ENCODE data around the gene SPSB2. TPM values are rescaled to one million over a fixed set of nuclear protein-coding genes. Genes with fewer than 3 reads are reported as not detected.

The SPSB2 gene
- polyA plus RNA-seq, 6 donors from 2014 or later: 7.9 to 15.5 (median 8.9) TPM

DNA sequence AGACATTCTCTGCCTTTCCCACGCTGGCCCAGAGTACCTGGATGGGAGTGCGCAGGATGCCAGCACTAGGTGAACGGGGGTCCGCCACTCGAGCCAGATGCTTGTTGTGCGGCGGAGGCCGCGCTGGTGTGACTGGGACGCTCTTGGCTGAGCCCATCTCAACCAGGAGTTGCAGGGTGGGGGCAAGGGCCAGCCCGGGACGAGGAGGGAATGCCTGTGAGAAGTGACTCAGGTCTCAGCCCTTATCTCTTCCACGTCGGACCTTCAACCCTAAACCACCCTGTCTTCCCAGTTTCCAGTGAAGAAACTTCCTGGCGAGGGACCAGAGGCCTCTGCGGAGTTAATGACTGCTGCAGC lies 22.3 kb downstream of the SPSB2 start:
- DNase-seq (no peak), ATAC-seq (ENCODE audit: low read depth in 2 of 2) (no peak)
- no peaks in the 10 kb centered on the region for H3K9me3 Mint-ChIP-seq
- no peaks in the 10 kb centered on the region for H3K27me3 Mint-ChIP-seq
- peaks cover 2 to 3% of the 10 kb centered on the region in 2 donors for H3K36me3 Mint-ChIP-seq
- H3K4me1 Mint-ChIP-seq: peaks cover 22 to 33% (median 30%) of the 10 kb centered on the region in 3 donors
- H3K27ac Mint-ChIP-seq: peak overlapping the region in 3 of 6 donors; percentile 81 to 100 (median 98)
- peak overlapping the region in 4 of 8 donors; percentile 76 to 99 (median 86) for H3K4me3 Mint-ChIP-seq

DNA sequence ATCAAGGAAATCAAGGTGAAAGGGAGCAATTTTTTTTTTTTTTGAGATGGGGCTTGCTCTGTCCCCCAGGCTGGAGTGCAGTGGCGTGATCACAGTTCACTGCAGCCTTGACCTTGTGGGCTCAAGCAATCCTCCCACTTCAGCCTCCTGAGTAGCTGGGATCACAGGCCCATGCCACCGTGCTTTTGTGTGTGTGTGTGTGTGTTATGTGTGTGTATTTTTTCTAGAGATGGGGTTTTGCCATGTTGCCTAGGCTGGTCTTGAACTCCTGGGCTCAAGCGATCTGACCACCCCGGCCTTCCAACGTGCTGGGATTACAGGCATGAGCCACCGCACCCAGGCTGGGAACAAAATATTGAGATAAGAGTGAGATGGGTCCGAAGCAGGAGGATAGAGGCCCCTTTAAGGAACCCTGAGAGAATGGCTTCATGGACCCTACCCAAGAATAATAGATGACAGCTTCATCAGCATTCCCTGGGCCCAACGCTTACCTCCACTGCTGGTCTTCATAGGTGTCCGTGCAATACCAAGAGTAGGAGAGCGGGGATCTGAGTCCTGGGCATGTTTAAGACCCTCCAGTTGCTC lies 23.0 kb downstream of the SPSB2 start:
- no peak for ATAC-seq (ENCODE audit: low read depth in 2 of 2)
- DNase-seq: no peak
- Mint-ChIP-seq H3K27ac (peak overlapping the region in 4 of 6 donors; percentile 34 to 78 (median 63)), H3K36me3 (no peaks in the 10 kb centered on the region), H3K27me3 (no peaks in the 10 kb centered on the region), H3K4me1 (peaks cover 22 to 33% (median 29%) of the 10 kb centered on the region in 3 donors), H3K9me3 (no peaks in the 10 kb centered on the region), H3K4me3 (peak overlapping the region in 6 of 8 donors; percentile 9 to 74 (median 45))

DNA sequence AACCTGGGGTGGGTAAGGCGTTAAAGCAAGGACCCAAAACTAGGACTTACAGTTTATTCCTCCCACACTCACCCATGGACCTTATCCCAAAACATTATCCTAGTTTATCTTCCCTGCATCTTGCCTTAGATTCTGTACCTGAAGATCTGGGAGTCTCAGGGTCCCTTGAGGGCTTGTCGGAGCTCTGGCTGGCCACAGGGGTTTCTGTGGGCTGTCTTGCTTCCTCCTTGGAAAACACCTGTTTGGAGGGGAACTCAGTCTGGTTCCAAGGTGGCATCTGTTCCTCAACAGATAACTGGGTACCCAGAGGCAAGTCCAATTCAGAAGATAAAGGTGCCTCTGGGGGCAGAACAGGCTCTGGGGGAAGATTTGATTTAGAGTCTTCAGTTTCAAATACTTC lies 23.7 kb downstream of the SPSB2 start:
- peak overlapping the region in 2 of 8 donors; percentile 25 to 52 for H3K4me3 Mint-ChIP-seq
- no peaks in the 10 kb centered on the region for H3K9me3 Mint-ChIP-seq
- no peaks in the 10 kb centered on the region for H3K36me3 Mint-ChIP-seq
- DNase-seq (no peak), ATAC-seq (ENCODE audit: low read depth in 2 of 2) (no peak)
- H3K27me3 Mint-ChIP-seq: no peaks in the 10 kb centered on the region
- H3K27ac Mint-ChIP-seq: peak overlapping the region in 1 of 6 donors; percentile 34
- peaks cover 22 to 33% (median 29%) of the 10 kb centered on the region in 3 donors for H3K4me1 Mint-ChIP-seq

DNA sequence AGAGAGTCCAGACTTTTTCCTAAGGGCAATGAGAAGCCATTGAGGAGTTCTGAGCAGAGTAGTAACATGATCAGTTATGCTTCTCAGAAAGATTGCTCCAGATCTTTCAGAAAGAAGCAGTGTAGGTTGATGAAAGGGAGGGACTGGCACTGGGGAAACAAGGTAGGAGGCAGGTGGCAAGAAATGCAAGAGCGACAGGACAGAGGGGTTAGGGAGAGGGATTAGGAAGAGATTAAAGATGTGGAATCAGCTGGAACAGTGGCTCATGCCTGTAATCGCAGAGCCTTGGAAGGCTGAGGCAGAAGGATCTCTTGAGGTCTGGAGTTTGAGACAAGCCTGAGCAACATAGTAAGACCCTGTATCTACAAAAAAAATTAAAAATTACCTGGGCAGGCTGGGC lies 25.4 kb downstream of the SPSB2 start:
- H3K27ac Mint-ChIP-seq: peak overlapping the region in 3 of 6 donors; percentile 18 to 58 (median 39)
- no peaks in the 10 kb centered on the region for H3K9me3 Mint-ChIP-seq
- H3K4me3 Mint-ChIP-seq: peak overlapping the region in 1 of 8 donors; percentile 4
- DNase-seq (no peak), ATAC-seq (ENCODE audit: low read depth in 2 of 2) (no peak)
- H3K27me3 Mint-ChIP-seq: peaks cover 0 to 5% (median 0%) of the 10 kb centered on the region in 3 donors
- H3K36me3 Mint-ChIP-seq: no peaks in the 10 kb centered on the region
- peaks cover 9 to 18% (median 17%) of the 10 kb centered on the region in 3 donors for H3K4me1 Mint-ChIP-seq

DNA sequence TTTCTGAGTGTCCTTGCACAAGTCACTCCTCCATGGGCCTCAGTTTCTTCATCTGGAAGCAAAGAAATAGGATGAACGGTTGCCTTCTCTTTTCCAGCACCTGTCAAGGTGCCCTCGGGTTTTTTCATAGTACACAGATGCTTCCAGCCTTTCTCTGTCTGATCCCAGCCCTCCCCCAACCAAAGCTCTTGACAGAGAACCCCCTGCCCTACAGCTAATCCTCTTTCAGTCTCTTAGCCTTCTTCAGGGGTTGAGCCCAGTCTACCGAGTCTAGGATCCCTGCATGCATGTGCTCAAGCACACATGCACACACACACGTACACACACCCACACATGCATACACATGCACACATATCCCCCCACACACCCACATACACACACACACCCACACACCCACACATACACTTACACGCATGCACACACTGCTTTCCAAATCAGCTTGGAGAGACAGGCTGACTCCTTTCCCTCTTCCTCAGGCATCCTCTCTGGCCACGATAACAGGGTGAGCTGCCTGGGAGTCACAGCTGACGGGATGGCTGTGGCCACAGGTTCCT lies 26.7 kb downstream of the SPSB2 start:
- ATAC-seq (ENCODE audit: low read depth in 2 of 2) (no peak), DNase-seq (no peak)
- Mint-ChIP-seq H3K9me3 (no peaks in the 10 kb centered on the region), H3K36me3 (no peaks in the 10 kb centered on the region), H3K4me1 (peaks cover 6 to 15% (median 14%) of the 10 kb centered on the region in 3 donors), H3K27ac (peak overlapping the region in 1 of 6 donors; percentile 1), H3K27me3 (peaks cover 0 to 5% (median 0%) of the 10 kb centered on the region in 3 donors), H3K4me3 (no peak overlapping the region)

DNA sequence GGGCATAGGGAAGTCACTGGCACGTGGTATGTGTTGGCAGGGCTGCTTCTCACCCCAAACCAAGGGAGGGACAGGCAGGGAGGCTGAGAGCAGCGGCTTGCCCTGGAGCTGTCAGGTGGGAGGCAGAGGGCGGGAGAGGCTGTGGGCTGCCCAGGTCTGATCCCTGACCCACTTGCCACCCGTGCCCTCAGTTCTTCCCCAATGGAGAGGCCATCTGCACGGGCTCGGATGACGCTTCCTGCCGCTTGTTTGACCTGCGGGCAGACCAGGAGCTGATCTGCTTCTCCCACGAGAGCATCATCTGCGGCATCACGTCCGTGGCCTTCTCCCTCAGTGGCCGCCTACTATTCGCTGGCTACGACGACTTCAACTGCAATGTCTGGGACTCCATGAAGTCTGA lies 27.7 kb downstream of the SPSB2 start:
- peaks cover 0 to 5% (median 0%) of the 10 kb centered on the region in 3 donors for H3K27me3 Mint-ChIP-seq
- H3K4me1 Mint-ChIP-seq: peaks cover 0 to 7% (median 7%) of the 10 kb centered on the region in 3 donors
- no peak for DNase-seq
- no peaks in the 10 kb centered on the region for H3K36me3 Mint-ChIP-seq
- no peak overlapping the region for H3K4me3 Mint-ChIP-seq
- no peak overlapping the region for H3K27ac Mint-ChIP-seq
- no peak for ATAC-seq (ENCODE audit: low read depth in 2 of 2)
- no peaks in the 10 kb centered on the region for H3K9me3 Mint-ChIP-seq

DNA sequence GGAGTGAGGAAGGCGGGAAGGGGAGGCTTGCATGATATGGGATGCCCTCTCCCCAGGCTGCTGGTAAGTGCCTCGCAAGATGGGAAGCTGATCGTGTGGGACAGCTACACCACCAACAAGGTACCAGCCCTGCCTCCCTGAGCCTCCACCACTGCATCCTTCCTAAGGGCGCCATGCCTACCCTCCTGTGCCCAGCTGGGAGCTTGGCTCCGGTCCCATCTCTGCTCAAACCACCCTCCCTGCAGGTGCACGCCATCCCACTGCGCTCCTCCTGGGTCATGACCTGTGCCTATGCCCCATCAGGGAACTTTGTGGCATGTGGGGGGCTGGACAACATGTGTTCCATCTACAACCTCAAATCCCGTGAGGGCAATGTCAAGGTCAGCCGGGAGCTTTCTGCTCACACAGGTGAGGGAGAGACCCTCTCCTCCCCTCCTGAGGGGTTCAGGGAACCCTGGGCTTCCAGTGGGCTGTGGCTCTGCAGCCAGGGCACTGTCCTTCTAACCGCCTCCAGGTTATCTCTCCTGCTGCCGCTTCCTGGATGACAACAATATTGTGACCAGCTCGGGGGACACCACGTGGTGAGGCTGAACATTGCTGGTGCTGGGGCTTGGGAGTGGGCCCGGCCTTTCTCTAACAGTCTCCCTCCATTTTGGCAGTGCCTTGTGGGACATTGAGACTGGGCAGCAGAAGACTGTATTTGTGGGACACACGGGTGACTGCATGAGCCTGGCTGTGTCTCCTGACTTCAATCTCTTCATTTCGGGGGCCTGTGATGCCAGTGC lies 29.8 kb downstream of the SPSB2 start:
- Mint-ChIP-seq H3K4me1 (no peaks in the 10 kb centered on the region), H3K27me3 (peaks cover 0 to 5% (median 0%) of the 10 kb centered on the region in 3 donors), H3K27ac (no peak overlapping the region), H3K4me3 (peak overlapping the region in 1 of 8 donors; percentile 66), H3K9me3 (no peaks in the 10 kb centered on the region), H3K36me3 (no peaks in the 10 kb centered on the region)
- ATAC-seq (ENCODE audit: low read depth in 2 of 2) (no peak), DNase-seq (no peak)

DNA sequence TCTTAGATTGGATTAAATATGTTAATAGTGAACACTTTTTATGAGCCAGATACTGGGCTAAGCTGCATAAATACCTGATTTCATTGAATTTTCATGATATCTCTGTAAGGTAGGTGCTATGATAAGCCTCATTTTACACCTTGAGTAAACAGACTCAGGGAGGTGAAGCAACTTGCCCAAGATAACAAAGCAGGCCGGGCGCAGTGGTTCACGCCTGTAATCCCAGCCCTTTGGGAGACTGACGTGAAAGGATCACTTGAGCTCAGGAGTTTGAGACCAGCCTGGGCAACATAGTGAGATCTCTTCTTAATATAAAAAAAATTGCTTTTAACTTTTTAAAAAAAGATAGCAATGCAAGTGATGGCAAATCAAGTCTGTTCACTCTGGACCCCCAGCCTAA lies 31.0 kb downstream of the SPSB2 start:
- ATAC-seq (ENCODE audit: low read depth in 2 of 2): no peak
- no peak for DNase-seq
- H3K9me3 Mint-ChIP-seq: no peaks in the 10 kb centered on the region

DNA sequence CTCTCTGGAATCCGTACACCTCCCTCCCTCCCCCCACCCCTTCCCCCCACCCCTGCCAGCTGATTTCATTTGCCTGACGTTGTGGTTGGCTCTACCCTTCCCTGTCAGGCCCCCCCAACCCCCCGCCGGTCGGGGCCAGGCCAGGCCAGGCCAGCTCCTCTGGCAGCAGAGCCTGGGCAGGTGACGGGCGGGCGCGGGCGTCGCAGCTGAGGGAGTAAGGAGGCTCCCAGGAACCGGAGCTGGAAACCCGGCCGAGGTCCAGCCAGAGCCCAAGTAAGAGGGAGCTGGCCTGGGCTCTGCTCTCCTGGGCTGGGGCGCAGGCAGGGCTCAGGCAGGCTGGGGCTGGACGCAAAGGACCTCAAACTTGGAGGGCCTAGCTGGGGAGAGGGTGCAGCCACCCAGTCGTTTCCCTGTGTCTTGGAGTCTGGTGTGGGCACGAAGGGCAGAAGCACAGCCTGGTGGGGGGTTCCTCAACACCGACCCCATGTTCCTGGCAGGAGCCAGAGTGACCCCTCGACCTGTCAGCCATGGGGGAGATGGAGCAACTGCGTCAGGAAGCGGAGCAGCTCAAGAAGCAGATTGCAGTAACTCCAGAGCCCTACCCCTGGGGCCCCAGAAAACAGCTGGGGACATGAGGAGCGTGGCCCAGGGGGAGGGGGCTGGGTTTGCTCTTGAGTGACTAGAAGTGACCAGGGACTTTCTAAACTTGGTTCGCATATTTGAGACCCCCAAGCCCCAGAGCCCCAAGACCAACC lies 32.2 kb downstream of the SPSB2 start, which contains the start of gene GNB3:
TSS of gene GNB3 (plus strand) at position 165 of the 755 bp plus-strand sequence. CDS start at position 528, 363 bp downstream.
- DNase-seq (no peak), ATAC-seq (ENCODE audit: low read depth in 2 of 2) (no peak)
- Mint-ChIP-seq H3K27ac (peak within 1 kb of the TSS in 1 of 6 donors; percentile 70), H3K27me3 (peaks cover 0 to 11% (median 0%) of the 10 kb centered on the region in 3 donors), H3K36me3 (no peaks in the 10 kb centered on the region), H3K4me3 (no peak within 1 kb of the TSS), H3K4me1 (peaks cover 0 to 4% (median 0%) of the 10 kb centered on the region in 3 donors), H3K9me3 (no peaks in the 10 kb centered on the region)

More for the DNA sequence above, 31.0 kb downstream of the SPSB2 start:
- no peak overlapping the region for H3K4me3 Mint-ChIP-seq
- no peak overlapping the region for H3K27ac Mint-ChIP-seq
- H3K36me3 Mint-ChIP-seq: no peaks in the 10 kb centered on the region
- H3K4me1 Mint-ChIP-seq: no peaks in the 10 kb centered on the region
- H3K27me3 Mint-ChIP-seq: peaks cover 0 to 7% (median 0%) of the 10 kb centered on the region in 3 donors

DNA sequence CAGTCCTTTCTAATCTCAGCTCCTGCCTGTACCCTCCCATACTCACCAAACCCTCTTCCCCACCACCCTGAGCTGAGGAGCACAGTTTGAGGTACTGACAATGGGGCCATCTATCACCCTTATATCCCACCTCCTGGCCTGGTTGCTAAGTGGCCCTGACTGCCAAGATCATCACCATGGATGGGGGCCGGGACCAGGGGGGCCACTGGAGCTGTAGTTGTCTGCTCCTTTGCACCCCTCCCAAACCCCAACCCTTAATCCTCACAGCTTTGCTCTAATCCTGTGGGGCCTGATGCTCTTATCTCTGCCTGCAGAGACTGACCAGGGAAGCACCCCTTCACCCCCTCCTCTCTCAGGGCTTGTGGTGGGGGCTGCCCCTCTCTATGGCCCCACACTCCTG lies 32.8 kb downstream of the SPSB2 start:
- Mint-ChIP-seq H3K36me3 (no peaks in the 10 kb centered on the region), H3K4me1 (peaks cover 4 to 9% (median 5%) of the 10 kb centered on the region in 3 donors), H3K27ac (peak overlapping the region in 1 of 6 donors; percentile 70), H3K4me3 (no peak overlapping the region), H3K9me3 (no peaks in the 10 kb centered on the region), H3K27me3 (peaks cover 0 to 11% (median 3%) of the 10 kb centered on the region in 3 donors)
- DNase-seq (no peak), ATAC-seq (ENCODE audit: low read depth in 2 of 2) (no peak)

DNA sequence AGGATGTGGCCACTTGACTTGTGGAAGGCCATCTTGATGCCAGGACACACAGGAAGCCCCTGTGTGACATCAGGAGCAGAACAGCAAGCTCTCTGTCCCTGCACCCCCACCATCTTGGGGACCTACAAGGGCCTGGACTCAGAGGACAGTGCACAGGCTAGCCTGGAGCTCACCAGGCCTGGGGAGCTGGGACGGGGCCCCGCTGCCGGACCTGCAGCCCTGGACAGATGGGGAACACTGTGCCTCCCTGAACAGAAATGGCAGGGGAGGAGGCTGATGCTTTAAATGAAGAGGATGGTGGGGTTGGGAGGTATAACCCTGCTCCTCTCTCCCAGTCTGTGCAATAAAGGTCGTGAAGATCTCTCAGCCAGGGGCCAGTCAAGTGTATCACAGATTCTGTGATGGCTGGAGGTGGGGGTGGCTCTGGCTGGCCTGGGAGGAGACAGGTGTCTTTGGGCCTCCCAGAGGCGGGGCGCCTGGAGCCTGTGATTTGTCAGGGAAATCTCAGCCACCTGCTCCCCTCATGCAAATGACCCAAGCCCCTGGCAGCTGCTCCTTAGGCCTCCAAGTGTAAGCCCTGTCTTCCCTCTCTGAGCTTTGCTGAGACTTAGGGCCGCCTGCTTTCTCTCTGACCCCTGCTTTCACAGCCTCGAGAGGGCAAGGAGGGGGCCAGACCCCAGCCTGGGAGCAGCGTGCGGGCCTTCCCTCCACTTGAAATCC lies 33.5 kb downstream of the SPSB2 start:
- H3K4me3 Mint-ChIP-seq: no peak overlapping the region
- peak; percentile 27 to 68 for ATAC-seq (ENCODE audit: low read depth in 2 of 2)
- H3K27ac Mint-ChIP-seq: no peak overlapping the region
- no peaks in the 10 kb centered on the region for H3K9me3 Mint-ChIP-seq
- H3K27me3 Mint-ChIP-seq: peaks cover 1 to 16% (median 3%) of the 10 kb centered on the region in 3 donors
- no peak for DNase-seq
- peaks cover 4 to 9% (median 5%) of the 10 kb centered on the region in 3 donors for H3K4me1 Mint-ChIP-seq
- no peaks in the 10 kb centered on the region for H3K36me3 Mint-ChIP-seq

DNA sequence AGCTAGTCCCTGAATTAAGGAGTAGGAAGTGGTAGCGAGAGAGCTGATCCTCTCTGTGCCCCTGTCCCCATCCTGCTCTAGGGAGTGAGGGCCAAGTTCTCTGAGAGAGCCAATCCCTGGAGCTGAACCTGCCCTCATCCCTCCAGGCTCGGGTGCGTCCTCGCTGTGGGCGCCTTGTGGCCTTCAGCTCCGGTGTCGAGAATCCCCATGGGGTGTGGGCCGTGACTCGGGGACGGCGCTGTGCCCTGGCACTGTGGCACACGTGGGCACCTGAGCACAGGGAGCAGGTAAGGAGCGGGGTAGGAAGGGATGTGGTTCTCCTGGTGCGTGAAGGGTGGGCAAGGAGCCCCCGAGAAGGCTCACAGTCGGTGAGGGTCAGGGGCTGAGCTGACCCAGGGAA lies 34.2 kb downstream of the SPSB2 start:
- Mint-ChIP-seq H3K27ac (peak overlapping the region in 1 of 6 donors; percentile 33), H3K9me3 (no peaks in the 10 kb centered on the region), H3K4me1 (peaks cover 5 to 9% (median 7%) of the 10 kb centered on the region in 3 donors), H3K36me3 (no peaks in the 10 kb centered on the region), H3K4me3 (no peak overlapping the region), H3K27me3 (peaks cover 8 to 18% (median 10%) of the 10 kb centered on the region in 3 donors)
- ATAC-seq (ENCODE audit: low read depth in 2 of 2) (no peak), DNase-seq (no peak)

Data from naive B cell (primary cell).